ENCODE data around the gene MLLT10.

The MLLT10 gene

DNA sequence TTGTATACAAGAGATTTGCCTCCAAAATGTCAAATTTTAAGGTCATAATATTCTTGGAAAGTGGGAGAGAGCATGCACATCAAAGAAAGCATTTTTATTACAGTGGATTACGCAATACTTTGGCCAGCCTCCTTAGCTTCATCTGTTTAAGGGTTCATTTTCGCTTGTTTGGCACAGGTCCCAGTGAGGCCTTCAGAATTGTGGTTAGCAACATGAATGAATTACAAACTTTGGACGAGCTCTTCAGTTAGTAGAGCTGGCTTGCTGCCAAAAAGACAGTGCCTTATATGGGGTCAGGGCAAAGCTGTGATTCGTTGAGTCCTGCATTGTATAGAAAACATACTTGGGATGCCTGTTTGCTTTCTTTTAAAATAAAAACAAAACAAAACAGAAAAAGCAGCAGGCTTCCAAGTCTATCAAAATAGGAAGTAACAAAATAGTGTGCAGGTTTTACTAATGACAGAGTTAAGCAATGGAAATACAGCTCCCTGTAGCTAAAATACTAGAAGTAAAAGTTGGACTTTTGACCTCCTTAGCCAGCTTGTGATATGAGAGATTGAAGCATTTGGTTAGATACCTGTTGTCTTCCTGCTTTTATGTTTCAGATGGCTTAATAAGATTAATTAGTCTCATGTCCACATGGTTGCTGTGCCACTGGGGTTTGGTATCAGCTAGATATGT, 190.8 kb downstream of the MLLT10 start:
- H3K36me3 ChIP-seq (ENCODE audit: low read depth), result peaks cover 47% of the 10 kb centered on the region
- no peak overlapping the region for H3K27ac ChIP-seq (ENCODE audit: poor library complexity, severe bottlenecking)
- peaks cover 47% of the 10 kb centered on the region for H3K4me1 ChIP-seq (ENCODE audit: insufficient read depth, poor library complexity, severe bottlenecking)
- TF ChIP-seq, protein P1, sequence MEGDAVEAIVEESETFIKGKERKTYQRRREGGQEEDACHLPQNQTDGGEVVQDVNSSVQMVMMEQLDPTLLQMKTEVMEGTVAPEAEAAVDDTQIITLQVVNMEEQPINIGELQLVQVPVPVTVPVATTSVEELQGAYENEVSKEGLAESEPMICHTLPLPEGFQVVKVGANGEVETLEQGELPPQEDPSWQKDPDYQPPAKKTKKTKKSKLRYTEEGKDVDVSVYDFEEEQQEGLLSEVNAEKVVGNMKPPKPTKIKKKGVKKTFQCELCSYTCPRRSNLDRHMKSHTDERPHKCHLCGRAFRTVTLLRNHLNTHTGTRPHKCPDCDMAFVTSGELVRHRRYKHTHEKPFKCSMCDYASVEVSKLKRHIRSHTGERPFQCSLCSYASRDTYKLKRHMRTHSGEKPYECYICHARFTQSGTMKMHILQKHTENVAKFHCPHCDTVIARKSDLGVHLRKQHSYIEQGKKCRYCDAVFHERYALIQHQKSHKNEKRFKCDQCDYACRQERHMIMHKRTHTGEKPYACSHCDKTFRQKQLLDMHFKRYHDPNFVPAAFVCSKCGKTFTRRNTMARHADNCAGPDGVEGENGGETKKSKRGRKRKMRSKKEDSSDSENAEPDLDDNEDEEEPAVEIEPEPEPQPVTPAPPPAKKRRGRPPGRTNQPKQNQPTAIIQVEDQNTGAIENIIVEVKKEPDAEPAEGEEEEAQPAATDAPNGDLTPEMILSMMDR (IDR thresholded peaks at IDR 0.05; ENCODE audit: poor library complexity, severe bottlenecking), result no peak
- no peak overlapping the region for H3K4me3 ChIP-seq (ENCODE audit: severe bottlenecking)
- ATAC-seq (ENCODE audit: low read depth) (peak; percentile 90), DNase-seq (ENCODE audit: low spot score) (peak; percentile 96)
- no peaks in the 10 kb centered on the region for H3K27me3 ChIP-seq (ENCODE audit: insufficient read depth, poor library complexity, severe bottlenecking)
- H3K9me3 ChIP-seq (ENCODE audit: severe bottlenecking), result no peaks in the 10 kb centered on the region

GRCh38 chr10:21726601-21727225, 192.7 kb downstream of the MLLT10 start:
- Histone ChIP-seq H3K27ac (ENCODE audit: poor library complexity, severe bottlenecking) (peak overlapping the region; percentile 40), H3K27me3 (ENCODE audit: insufficient read depth, poor library complexity, severe bottlenecking) (no peaks in the 10 kb centered on the region), H3K9me3 (ENCODE audit: severe bottlenecking) (no peaks in the 10 kb centered on the region), H3K36me3 (ENCODE audit: low read depth) (peaks cover 49% of the 10 kb centered on the region), H3K4me1 (ENCODE audit: insufficient read depth, poor library complexity, severe bottlenecking) (peaks cover 44% of the 10 kb centered on the region), H3K4me3 (ENCODE audit: severe bottlenecking) (no peak overlapping the region)
- ATAC-seq (ENCODE audit: low read depth) (no peak), DNase-seq (ENCODE audit: low spot score) (no peak)
- TF ChIP-seq, protein P1 (IDR thresholded peaks at IDR 0.05; ENCODE audit: poor library complexity, severe bottlenecking), result no peak

DNA sequence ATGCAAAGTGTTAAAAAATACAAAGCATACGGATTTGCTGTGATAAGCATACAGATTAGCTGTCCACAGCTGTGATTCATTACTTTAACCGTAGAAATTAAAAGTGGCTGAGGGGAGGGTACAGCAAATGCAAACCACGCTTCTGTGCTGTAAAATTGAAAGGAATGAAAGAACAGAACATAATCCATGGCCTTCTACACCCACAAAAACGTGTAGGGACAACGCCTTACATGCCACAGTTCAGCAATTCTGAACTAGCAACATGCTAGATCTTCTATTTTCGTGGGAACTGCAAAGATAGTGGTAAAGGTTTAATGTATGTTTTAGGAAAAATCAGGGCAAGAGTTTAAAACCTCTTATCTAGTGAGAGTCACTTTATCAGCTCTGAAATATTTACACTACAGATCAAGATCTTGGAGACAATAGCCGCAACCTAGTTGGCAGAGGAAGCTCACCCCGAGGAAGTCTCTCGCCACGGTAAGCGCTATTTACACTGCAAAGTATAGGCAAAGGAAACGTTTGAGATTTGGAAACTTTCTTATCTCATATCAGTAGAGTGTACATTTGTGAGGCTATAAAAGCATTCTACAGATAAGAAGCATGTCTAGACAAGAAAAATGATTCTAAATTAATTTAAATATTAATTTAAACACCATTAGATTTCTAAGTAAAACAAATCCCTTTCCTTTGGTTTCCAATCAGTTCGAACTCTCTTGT, 193.6 kb downstream of the MLLT10 start:
- no peak for DNase-seq (ENCODE audit: low spot score)
- TF ChIP-seq, protein P1 (IDR thresholded peaks at IDR 0.05; ENCODE audit: poor library complexity, severe bottlenecking), result no peak

GRCh38 chr10:21728618-21729017, 194.6 kb downstream of the MLLT10 start:
- TF ChIP-seq, protein P1 (IDR thresholded peaks at IDR 0.05; ENCODE audit: poor library complexity, severe bottlenecking), result no peak
- DNase-seq (ENCODE audit: low spot score), result no peak
- Histone ChIP-seq H3K4me3 (ENCODE audit: severe bottlenecking) (no peak overlapping the region), H3K4me1 (ENCODE audit: insufficient read depth, poor library complexity, severe bottlenecking) (peaks cover 44% of the 10 kb centered on the region), H3K9me3 (ENCODE audit: severe bottlenecking) (no peaks in the 10 kb centered on the region), H3K27ac (ENCODE audit: poor library complexity, severe bottlenecking) (no peak overlapping the region), H3K36me3 (ENCODE audit: low read depth) (peaks cover 65% of the 10 kb centered on the region), H3K27me3 (ENCODE audit: insufficient read depth, poor library complexity, severe bottlenecking) (no peaks in the 10 kb centered on the region)
- no peak for ATAC-seq (ENCODE audit: low read depth)

More for the DNA sequence above, 193.6 kb downstream of the MLLT10 start:
- Histone ChIP-seq H3K9me3 (ENCODE audit: severe bottlenecking) (no peaks in the 10 kb centered on the region), H3K27me3 (ENCODE audit: insufficient read depth, poor library complexity, severe bottlenecking) (no peaks in the 10 kb centered on the region), H3K4me3 (ENCODE audit: severe bottlenecking) (no peak overlapping the region), H3K27ac (ENCODE audit: poor library complexity, severe bottlenecking) (peak overlapping the region; percentile 40), H3K4me1 (ENCODE audit: insufficient read depth, poor library complexity, severe bottlenecking) (peaks cover 44% of the 10 kb centered on the region), H3K36me3 (ENCODE audit: low read depth) (peaks cover 55% of the 10 kb centered on the region)
- peak; percentile 24 for ATAC-seq (ENCODE audit: low read depth)

Measured in RWPE2 (cell line).